ENCODE measurements around the gene ACVR1B.

ACVR1B gene

GRCh38 chr12:52003016-52003550, 51.6 kb downstream of the ACVR1B start:
- ChIA-PET POLR2A (interaction anchor here (0.8 to 2.0 kb wide), 3 partner anchors 17 to 22 kb away, joined by 4 to 11 read pairs (median 5); no protein-coding TSS in a partner anchor), CTCF (interaction anchor here (0.6 to 9.6 kb wide), 20 partner anchors 11 to 585 kb away, joined by 3 to 291 read pairs (median 7); no protein-coding TSS in a partner anchor)
- Histone ChIP-seq H3K36me3 (ENCODE audit: control insufficient read depth in 2 of 2, insufficient read depth in 1 of 2, low read length in 2 of 2) (peaks cover 0 to 28% of the 10 kb centered on the region in 2 experiments; a peak in 2 of 3 replicates), H3K4me1 (ENCODE audit: control insufficient read depth, insufficient read depth, low read length) (peaks cover 2% of the 10 kb centered on the region; the same call in 1 of the 2 replicates), H3K4me3 (ENCODE audit: low read depth, low read length) (no peak overlapping the region), H3K9me3 (ENCODE audit: control insufficient read depth, insufficient read depth, low read depth, low read length) (no peaks in the 10 kb centered on the region), H3K27ac (ENCODE audit: extremely low read depth, low read depth, low read length) (no peak overlapping the region)
- TF ChIP-seq EGR2 (tag by site-specific recombination; IDR thresholded peaks at IDR 0.05; ENCODE audit: low read depth) (peak; percentile 20; the same call in 1 of the 2 replicates), ZFP69B (tag by site-specific recombination; IDR thresholded peaks at IDR 0.05) (peak; percentile 52; the same call in 1 of the 2 replicates), ZNF692 (tag by site-specific recombination; IDR thresholded peaks at IDR 0.05) (peak; percentile 53), ZNF561 (tag by site-specific recombination; IDR thresholded peaks at IDR 0.05; ENCODE audit: borderline replicate concordance) (no peak), ZFHX2 (tag by site-specific recombination; conservative IDR thresholded peaks at IDR 0.05) (peak; percentile 64), ZNF324 (tag by site-specific recombination; IDR thresholded peaks at IDR 0.05) (no peak), ZNF311 (tag by site-specific recombination; IDR thresholded peaks at IDR 0.05; ENCODE audit: borderline replicate concordance) (no peak)

DNA sequence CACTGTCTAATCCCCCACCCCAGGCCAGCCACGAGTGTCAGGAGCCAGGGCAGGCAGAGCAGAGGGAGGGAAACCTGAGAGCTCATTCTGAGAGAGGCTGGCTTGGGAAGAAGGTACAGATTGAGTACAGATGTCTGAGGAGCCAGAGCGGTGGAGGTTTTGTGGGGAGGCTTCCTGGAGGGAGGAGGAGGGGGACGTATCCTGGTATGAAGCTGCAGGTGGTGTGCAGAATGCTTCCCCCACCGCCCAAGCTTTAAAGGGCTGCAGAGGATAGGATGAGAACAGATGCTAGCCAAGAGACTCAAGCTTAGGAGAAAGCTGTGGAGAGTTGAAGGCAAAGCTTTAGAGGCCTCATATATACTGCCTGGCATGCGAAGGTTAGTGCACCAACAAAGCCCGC, 52.1 kb downstream of the ACVR1B start:
- H3K9me3 ChIP-seq (ENCODE audit: control insufficient read depth, insufficient read depth, low read depth, low read length): no peaks in the 10 kb centered on the region
- CTCF ChIA-PET: interaction anchor here (0.6 to 9.6 kb wide), 24 partner anchors 9 to 585 kb away, joined by 3 to 291 read pairs (median 4); no protein-coding TSS in a partner anchor
- POLR2A ChIA-PET: interaction anchor here (0.8 to 2.0 kb wide), 3 partner anchors 16 to 21 kb away, joined by 4 to 11 read pairs (median 5); no protein-coding TSS in a partner anchor
- peaks cover 0 to 25% of the 10 kb centered on the region in 2 experiments; a peak in 2 of 3 replicates for H3K36me3 ChIP-seq (ENCODE audit: control insufficient read depth in 2 of 2, insufficient read depth in 1 of 2, low read length in 2 of 2)
- H3K27ac ChIP-seq (ENCODE audit: extremely low read depth, low read depth, low read length): no peak overlapping the region
- no peak for TF ChIP-seq GLIS1 (tag by site-specific recombination; IDR thresholded peaks at IDR 0.05)
- no peak for TF ChIP-seq ZBTB48 (tag by site-specific recombination; IDR thresholded peaks at IDR 0.05)
- TF ChIP-seq, protein P1, sequence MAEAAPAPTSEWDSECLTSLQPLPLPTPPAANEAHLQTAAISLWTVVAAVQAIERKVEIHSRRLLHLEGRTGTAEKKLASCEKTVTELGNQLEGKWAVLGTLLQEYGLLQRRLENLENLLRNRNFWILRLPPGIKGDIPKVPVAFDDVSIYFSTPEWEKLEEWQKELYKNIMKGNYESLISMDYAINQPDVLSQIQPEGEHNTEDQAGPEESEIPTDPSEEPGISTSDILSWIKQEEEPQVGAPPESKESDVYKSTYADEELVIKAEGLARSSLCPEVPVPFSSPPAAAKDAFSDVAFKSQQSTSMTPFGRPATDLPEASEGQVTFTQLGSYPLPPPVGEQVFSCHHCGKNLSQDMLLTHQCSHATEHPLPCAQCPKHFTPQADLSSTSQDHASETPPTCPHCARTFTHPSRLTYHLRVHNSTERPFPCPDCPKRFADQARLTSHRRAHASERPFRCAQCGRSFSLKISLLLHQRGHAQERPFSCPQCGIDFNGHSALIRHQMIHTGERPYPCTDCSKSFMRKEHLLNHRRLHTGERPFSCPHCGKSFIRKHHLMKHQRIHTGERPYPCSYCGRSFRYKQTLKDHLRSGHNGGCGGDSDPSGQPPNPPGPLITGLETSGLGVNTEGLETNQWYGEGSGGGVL (tag by site-specific recombination; IDR thresholded peaks at IDR 0.05): peak; percentile 32; the same call in 1 of the 2 replicates
- TF ChIP-seq, protein P2, sequence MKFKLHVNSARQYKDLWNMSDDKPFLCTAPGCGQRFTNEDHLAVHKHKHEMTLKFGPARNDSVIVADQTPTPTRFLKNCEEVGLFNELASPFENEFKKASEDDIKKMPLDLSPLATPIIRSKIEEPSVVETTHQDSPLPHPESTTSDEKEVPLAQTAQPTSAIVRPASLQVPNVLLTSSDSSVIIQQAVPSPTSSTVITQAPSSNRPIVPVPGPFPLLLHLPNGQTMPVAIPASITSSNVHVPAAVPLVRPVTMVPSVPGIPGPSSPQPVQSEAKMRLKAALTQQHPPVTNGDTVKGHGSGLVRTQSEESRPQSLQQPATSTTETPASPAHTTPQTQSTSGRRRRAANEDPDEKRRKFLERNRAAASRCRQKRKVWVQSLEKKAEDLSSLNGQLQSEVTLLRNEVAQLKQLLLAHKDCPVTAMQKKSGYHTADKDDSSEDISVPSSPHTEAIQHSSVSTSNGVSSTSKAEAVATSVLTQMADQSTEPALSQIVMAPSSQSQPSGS (tag by site-specific recombination; IDR thresholded peaks at IDR 0.05; ENCODE audit: low read depth): no peak
- TF ChIP-seq, protein P3, sequence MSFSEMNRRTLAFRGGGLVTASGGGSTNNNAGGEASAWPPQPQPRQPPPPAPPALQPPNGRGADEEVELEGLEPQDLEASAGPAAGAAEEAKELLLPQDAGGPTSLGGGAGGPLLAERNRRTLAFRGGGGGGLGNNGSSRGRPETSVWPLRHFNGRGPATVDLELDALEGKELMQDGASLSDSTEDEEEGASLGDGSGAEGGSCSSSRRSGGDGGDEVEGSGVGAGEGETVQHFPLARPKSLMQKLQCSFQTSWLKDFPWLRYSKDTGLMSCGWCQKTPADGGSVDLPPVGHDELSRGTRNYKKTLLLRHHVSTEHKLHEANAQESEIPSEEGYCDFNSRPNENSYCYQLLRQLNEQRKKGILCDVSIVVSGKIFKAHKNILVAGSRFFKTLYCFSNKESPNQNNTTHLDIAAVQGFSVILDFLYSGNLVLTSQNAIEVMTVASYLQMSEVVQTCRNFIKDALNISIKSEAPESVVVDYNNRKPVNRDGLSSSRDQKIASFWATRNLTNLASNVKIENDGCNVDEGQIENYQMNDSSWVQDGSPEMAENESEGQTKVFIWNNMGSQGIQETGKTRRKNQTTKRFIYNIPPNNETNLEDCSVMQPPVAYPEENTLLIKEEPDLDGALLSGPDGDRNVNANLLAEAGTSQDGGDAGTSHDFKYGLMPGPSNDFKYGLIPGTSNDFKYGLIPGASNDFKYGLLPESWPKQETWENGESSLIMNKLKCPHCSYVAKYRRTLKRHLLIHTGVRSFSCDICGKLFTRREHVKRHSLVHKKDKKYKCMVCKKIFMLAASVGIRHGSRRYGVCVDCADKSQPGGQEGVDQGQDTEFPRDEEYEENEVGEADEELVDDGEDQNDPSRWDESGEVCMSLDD (tag by site-specific recombination; IDR thresholded peaks at IDR 0.05): no peak
- TF ChIP-seq HOXD13 (CRISPR knock-in tag; IDR thresholded peaks at IDR 0.05; ENCODE audit: borderline replicate concordance): no peak
- TF ChIP-seq GFI1B (tag by site-specific recombination; IDR thresholded peaks at IDR 0.05): no peak
- no peak overlapping the region for H3K4me3 ChIP-seq (ENCODE audit: low read depth, low read length)
- H3K4me1 ChIP-seq (ENCODE audit: control insufficient read depth, insufficient read depth, low read length): peaks cover 2% of the 10 kb centered on the region; the same call in 1 of the 2 replicates

All from HEK293 (cell line).